Measurements from ENCODE around the gene EVI5.

EVI5 gene

DNA sequence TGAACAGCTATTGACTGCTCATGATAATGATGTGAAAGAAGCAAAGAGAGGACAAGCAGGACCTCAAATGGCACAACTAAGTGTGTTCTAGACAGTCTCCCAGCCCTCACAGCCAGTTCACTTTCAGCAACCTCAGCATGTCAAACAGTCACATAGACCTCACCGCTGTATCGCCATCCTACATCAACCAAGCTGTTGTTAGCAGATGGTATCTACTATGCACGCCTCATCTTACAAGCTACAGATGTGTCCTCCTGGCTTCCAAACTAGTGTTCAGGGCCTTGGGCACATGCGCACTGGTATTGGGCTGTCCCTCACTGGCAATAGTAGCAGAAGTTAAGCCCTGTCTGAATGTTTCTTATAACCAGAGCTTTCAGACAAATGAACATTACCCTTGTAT lies 28.4 kb downstream of the EVI5 start:
- Histone ChIP-seq H3F3A (ENCODE audit: control insufficient read depth, insufficient read depth) (no peaks in the 10 kb centered on the region), H3K79me2 (ENCODE audit: control insufficient read depth, low read length) (peaks cover 6% of the 10 kb centered on the region; the same call in 1 of the 2 replicates), H4K20me1 (ENCODE audit: control insufficient read depth, insufficient read depth, low read depth, low read length) (no peaks in the 10 kb centered on the region), H3K27ac (ENCODE audit: low read depth, low read length) (no peak overlapping the region), H3K4me3 (ENCODE audit: low read length) (no peak overlapping the region), H3K9me2 (replicated peaks; ENCODE audit: control insufficient read depth, low read length) (no peaks in the 10 kb centered on the region), H3K4me1 (ENCODE audit: control insufficient read depth, low read length) (no peaks in the 10 kb centered on the region), H3K36me3 (ENCODE audit: control insufficient read depth, low read length) (no peaks in the 10 kb centered on the region), H3K9me3 (ENCODE audit: control insufficient read depth, insufficient read depth, low read length) (no peaks in the 10 kb centered on the region), H3K4me2 (ENCODE audit: low read length) (no peak overlapping the region), H3K27me3 (ENCODE audit: control insufficient read depth, low read length) (no peaks in the 10 kb centered on the region)
- TF ChIP-seq EZH2phosphoT487 (IDR thresholded peaks at IDR 0.05; ENCODE audit: borderline replicate concordance, low read length) (no peak), CTCF (IDR thresholded peaks at IDR 0.05; ENCODE audit: low read depth, low read length, poor library complexity, severe bottlenecking) (no peak)

DNA sequence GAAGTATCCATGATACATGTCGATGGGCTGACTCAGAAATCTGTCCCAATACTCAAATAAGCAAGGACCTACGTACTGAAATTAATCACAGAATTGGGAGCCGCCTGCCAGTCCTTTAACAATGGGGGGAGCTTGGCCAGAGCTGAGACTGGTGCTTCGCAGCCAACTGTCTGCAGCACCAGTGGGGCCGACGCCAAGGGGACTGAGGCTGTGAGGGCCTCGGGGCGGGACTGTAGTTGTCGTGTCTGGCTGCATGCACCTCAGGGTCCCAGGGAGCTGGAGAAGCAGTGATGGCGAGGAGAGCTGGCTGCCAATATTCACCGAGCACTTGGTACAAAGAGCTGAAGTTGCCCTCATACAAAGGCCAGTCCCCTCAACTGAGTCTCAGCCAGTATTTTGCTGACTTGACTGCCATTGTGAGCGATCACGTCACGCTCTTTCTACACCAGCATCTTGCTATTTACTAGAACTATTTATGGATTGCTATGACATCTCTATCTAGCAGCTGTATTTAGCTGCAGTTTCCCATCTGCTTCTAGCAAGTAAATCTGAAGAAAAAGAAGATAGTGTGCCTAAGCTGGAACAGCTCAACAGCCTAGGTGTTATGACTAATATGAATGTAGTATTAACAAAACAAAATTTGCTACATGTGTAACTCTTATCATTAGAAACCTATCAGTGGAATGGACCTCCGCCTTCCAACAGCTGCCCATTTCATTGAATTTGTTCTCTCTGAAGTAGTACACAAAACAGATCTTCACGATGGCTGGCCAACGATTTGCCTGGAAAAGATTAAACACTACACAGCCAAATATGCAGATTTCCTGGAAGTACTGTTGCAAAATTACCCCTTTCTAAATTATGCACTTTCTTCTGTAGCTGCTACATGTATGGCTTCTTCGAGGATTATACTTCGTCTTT lies 29.1 kb downstream of the EVI5 start:
- Histone ChIP-seq H4K20me1 (ENCODE audit: control insufficient read depth, insufficient read depth, low read depth, low read length) (no peaks in the 10 kb centered on the region), H3K36me3 (ENCODE audit: control insufficient read depth, low read length) (no peaks in the 10 kb centered on the region), H3K9me2 (replicated peaks; ENCODE audit: control insufficient read depth, low read length) (no peaks in the 10 kb centered on the region), H3K27me3 (ENCODE audit: control insufficient read depth, low read length) (no peaks in the 10 kb centered on the region), H3K4me1 (ENCODE audit: control insufficient read depth, low read length) (no peaks in the 10 kb centered on the region), H3K79me2 (ENCODE audit: control insufficient read depth, low read length) (peaks cover 6% of the 10 kb centered on the region; the same call in 1 of the 2 replicates), H3K27ac (ENCODE audit: low read depth, low read length) (no peak overlapping the region), H3K4me2 (ENCODE audit: low read length) (no peak overlapping the region), H3F3A (ENCODE audit: control insufficient read depth, insufficient read depth) (no peaks in the 10 kb centered on the region), H3K9me3 (ENCODE audit: control insufficient read depth, insufficient read depth, low read length) (no peaks in the 10 kb centered on the region), H3K4me3 (ENCODE audit: low read length) (no peak overlapping the region)
- TF ChIP-seq CTCF (IDR thresholded peaks at IDR 0.05; ENCODE audit: low read depth, low read length, poor library complexity, severe bottlenecking): no peak
- no peak for TF ChIP-seq EZH2phosphoT487 (IDR thresholded peaks at IDR 0.05; ENCODE audit: borderline replicate concordance, low read length)

- Histone ChIP-seq H4K20me1 (ENCODE audit: control insufficient read depth, insufficient read depth, low read depth, low read length) (no peaks in the 10 kb centered on the region), H3K27me3 (ENCODE audit: control insufficient read depth, low read length) (no peaks in the 10 kb centered on the region), H3K4me3 (ENCODE audit: low read length) (no peak overlapping the region), H3K9me2 (replicated peaks; ENCODE audit: control insufficient read depth, low read length) (no peaks in the 10 kb centered on the region), H3F3A (ENCODE audit: control insufficient read depth, insufficient read depth) (0 out of 2 replicates have a peak, but pooled peaks cover 4% of the 10 kb centered on the region), H3K79me2 (ENCODE audit: control insufficient read depth, low read length) (peaks cover 8% of the 10 kb centered on the region; the same call in 1 of the 2 replicates), H3K27ac (ENCODE audit: low read depth, low read length) (no peak overlapping the region), H3K9me3 (ENCODE audit: control insufficient read depth, insufficient read depth, low read length) (no peaks in the 10 kb centered on the region), H3K36me3 (ENCODE audit: control insufficient read depth, low read length) (no peaks in the 10 kb centered on the region), H3K4me1 (ENCODE audit: control insufficient read depth, low read length) (no peaks in the 10 kb centered on the region), H3K4me2 (ENCODE audit: low read length) (no peak overlapping the region)
- TF ChIP-seq EZH2phosphoT487 (IDR thresholded peaks at IDR 0.05; ENCODE audit: borderline replicate concordance, low read length) (no peak), CTCF (IDR thresholded peaks at IDR 0.05; ENCODE audit: low read depth, low read length, poor library complexity, severe bottlenecking) (no peak)
These were observed 30.2 kb downstream of the EVI5 start for GRCh38 chr1:92754719-92755050.
